SK-N-SH treated with all-trans-retinoic acid at 6 μM for 48 hours (cell line): ENCODE results near the gene KIF13A.

Source experiments
- ARNTL ChIP-seq: fragments of 450-650 bp; formaldehyde crosslinking; IDR thresholded peaks from 2 replicates; pipeline ENCODE4 v1.5.0; 2020; ENCODE audit warnings: low read depth, mild to moderate bottlenecking, moderate library complexity, borderline replicate concordance
- CSDC2 ChIP-seq: fragments of 250-450 bp; sonication (Bioruptor Pico); IDR thresholded peaks from 2 replicates; pipeline ENCODE4 v1.5.0; 2020; ENCODE audit warnings: mild to moderate bottlenecking, moderate library complexity
- ISL1 ChIP-seq: fragments of 250-450 bp; sonication (Bioruptor Pico); IDR thresholded peaks from 2 replicates; pipeline ENCODE4 v2.1.2; 2022; ENCODE audit warnings: mild to moderate bottlenecking, moderate library complexity
- ZNF8 ChIP-seq: fragments of 450-650 bp; formaldehyde crosslinking; IDR thresholded peaks from 2 replicates; pipeline ENCODE4 v1.5.0; 2020; ENCODE audit warnings: mild to moderate bottlenecking, moderate library complexity
- TF ChIP-seq, protein P1 (sequence below): fragments of 250-450 bp; sonication (Bioruptor Pico); IDR thresholded peaks from 2 replicates; pipeline ENCODE4 v1.5.1; 2020; ENCODE audit warnings: low read depth, mild to moderate bottlenecking, moderate library complexity
- TF ChIP-seq, protein P2 (sequence below): fragments of 250-450 bp; sonication (Bioruptor Pico); IDR thresholded peaks from 2 replicates; pipeline ENCODE4 v1.5.0; 2020; ENCODE audit warnings: mild to moderate bottlenecking, moderate library complexity

DNA sequence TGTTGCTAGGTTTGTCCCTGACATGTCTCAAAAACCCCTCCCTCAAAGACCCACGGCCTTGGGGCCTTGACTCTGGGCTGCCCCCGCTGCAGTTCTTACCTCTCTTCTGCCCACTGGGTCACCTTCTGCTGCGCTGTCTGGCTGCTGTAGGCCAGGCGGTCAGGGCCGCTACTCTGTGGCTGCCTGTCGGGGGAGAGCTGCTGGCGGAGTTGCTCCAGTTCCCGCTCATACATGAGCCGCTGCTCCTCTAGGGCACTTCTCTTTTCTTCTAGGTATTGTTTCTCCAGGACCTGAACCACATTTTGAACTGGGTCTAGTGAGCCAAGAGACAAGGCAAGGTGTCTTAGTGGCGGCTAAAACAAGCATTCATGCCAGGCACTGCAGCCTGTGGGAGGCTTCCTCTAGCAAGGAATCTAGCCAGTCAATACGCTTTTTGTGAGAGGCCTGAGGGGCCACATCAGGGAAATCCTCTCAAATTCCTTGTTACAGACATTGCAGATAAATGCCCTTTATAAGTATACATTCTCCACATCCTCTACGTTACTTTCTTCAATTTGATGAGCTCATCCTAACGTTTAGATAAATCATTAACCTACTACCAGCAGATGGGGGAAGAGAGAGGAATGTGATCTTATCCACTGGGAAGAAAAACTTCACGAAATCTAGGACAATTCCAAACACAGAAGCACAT is 170.4 kb downstream of the KIF13A start:
- TF ChIP-seq, protein P1, sequence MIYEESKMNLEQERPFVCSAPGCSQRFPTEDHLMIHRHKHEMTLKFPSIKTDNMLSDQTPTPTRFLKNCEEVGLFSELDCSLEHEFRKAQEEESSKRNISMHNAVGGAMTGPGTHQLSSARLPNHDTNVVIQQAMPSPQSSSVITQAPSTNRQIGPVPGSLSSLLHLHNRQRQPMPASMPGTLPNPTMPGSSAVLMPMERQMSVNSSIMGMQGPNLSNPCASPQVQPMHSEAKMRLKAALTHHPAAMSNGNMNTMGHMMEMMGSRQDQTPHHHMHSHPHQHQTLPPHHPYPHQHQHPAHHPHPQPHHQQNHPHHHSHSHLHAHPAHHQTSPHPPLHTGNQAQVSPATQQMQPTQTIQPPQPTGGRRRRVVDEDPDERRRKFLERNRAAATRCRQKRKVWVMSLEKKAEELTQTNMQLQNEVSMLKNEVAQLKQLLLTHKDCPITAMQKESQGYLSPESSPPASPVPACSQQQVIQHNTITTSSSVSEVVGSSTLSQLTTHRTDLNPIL (CRISPR knock-in tag) = no peak; the same call in 1 of the 2 replicates
- TF ChIP-seq, protein P2, sequence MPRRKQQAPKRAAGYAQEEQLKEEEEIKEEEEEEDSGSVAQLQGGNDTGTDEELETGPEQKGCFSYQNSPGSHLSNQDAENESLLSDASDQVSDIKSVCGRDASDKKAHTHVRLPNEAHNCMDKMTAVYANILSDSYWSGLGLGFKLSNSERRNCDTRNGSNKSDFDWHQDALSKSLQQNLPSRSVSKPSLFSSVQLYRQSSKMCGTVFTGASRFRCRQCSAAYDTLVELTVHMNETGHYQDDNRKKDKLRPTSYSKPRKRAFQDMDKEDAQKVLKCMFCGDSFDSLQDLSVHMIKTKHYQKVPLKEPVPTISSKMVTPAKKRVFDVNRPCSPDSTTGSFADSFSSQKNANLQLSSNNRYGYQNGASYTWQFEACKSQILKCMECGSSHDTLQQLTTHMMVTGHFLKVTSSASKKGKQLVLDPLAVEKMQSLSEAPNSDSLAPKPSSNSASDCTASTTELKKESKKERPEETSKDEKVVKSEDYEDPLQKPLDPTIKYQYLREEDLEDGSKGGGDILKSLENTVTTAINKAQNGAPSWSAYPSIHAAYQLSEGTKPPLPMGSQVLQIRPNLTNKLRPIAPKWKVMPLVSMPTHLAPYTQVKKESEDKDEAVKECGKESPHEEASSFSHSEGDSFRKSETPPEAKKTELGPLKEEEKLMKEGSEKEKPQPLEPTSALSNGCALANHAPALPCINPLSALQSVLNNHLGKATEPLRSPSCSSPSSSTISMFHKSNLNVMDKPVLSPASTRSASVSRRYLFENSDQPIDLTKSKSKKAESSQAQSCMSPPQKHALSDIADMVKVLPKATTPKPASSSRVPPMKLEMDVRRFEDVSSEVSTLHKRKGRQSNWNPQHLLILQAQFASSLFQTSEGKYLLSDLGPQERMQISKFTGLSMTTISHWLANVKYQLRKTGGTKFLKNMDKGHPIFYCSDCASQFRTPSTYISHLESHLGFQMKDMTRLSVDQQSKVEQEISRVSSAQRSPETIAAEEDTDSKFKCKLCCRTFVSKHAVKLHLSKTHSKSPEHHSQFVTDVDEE (CRISPR knock-in tag) = no peak
- TF ChIP-seq CSDC2 (CRISPR knock-in tag) (no peak), ZNF8 (CRISPR knock-in tag) (no peak), ISL1 (CRISPR knock-in tag) (no peak), ARNTL (CRISPR knock-in tag) (no peak)
